ENCODE data around the gene UROS.

- TF ChIP-seq MAX (IDR thresholded peaks at IDR 0.05), result no peak
- TF ChIP-seq ZBTB7A (IDR thresholded peaks at IDR 0.05; ENCODE audit: low read depth), result no peak
- TF ChIP-seq RAD21 (IDR thresholded peaks at IDR 0.05; ENCODE audit: low read depth), result no peak
- TF ChIP-seq REST (IDR thresholded peaks at IDR 0.05; ENCODE audit: low read depth), result no peak
- no peak for TF ChIP-seq YY1 (IDR thresholded peaks at IDR 0.05; ENCODE audit: low read depth)
- TF ChIP-seq EP300 (IDR thresholded peaks at IDR 0.05; ENCODE audit: borderline replicate concordance), result no peak
- no peak for TF ChIP-seq CEBPB (IDR thresholded peaks at IDR 0.05)
- TF ChIP-seq FOXM1 (IDR thresholded peaks at IDR 0.05; ENCODE audit: borderline replicate concordance, low read depth), result no peak
- TF ChIP-seq TCF12 (IDR thresholded peaks at IDR 0.05; ENCODE audit: low read depth), result no peak
- no peak for TF ChIP-seq CREB1 (IDR thresholded peaks at IDR 0.05; ENCODE audit: low read depth)
- no peak for TF ChIP-seq TAF1 (IDR thresholded peaks at IDR 0.05; ENCODE audit: low read depth)
- no peak for TF ChIP-seq NFIC (IDR thresholded peaks at IDR 0.05)
Observed at GRCh38 chr10:125840955-125841354, 17.9 kb upstream of the UROS start.

Measured in Ishikawa (cell line).